Loucy (cell line): Measurements from ENCODE around the gene IL10RB.

Source experiments
- H2AFZ ChIP-seq: fragments of 200-600 bp; sonication (generic); 2 replicates; pipeline ENCODE4 v1.6.0; 2016; ENCODE audit warnings: antibody characterized with exemption, mild to moderate bottlenecking, low read length, moderate library complexity
- H3F3A ChIP-seq: fragments of 200-600 bp; 2 replicates; pipeline ENCODE4 v1.6.0; 2016; ENCODE audit warnings: antibody characterized with exemption, low read depth, mild to moderate bottlenecking
- H3K27me3 ChIP-seq: fragments of 200-600 bp; sonication (generic); 2 replicates; pipeline ENCODE4 v1.6.1; 2014; ENCODE audit warnings: low read length, mild to moderate bottlenecking; ENCODE audit not compliant: insufficient read depth, poor library complexity, severe bottlenecking
- H3K36me3 ChIP-seq: fragments of 200-600 bp; sonication (generic); 2 replicates; pipeline ENCODE4 v1.6.1; 2016; ENCODE audit warnings: low read length; ENCODE audit not compliant: insufficient read depth
- H3K4me1 ChIP-seq: fragments of 200-600 bp; sonication (generic); 2 replicates; pipeline ENCODE4 v1.5.1; 2014; ENCODE audit warnings: low read length, mild to moderate bottlenecking; ENCODE audit not compliant: insufficient read depth, poor library complexity, severe bottlenecking
- H3K4me2 ChIP-seq: fragments of 200-600 bp; sonication (generic); 2 replicates; pipeline ENCODE4 v1.6.0; 2014; ENCODE audit warnings: antibody characterized with exemption, low read length, low read depth, mild to moderate bottlenecking; ENCODE audit not compliant: poor library complexity, severe bottlenecking
- H3K4me3 ChIP-seq: fragments of 200-600 bp; sonication (generic); 2 replicates; pipeline ENCODE4 v1.5.1; 2014; ENCODE audit warnings: low read length, mild to moderate bottlenecking, mixed read lengths; ENCODE audit not compliant: poor library complexity, severe bottlenecking
- H3K79me2 ChIP-seq: fragments of 200-600 bp; sonication (generic); 2 replicates; pipeline ENCODE4 v1.6.1; 2014; ENCODE audit warnings: low read length; ENCODE audit not compliant: insufficient read depth
- H3K9ac ChIP-seq: fragments of 200-600 bp; sonication (generic); 2 replicates; pipeline ENCODE4 v1.6.0; 2014; ENCODE audit warnings: mild to moderate bottlenecking, low read depth, low read length, moderate library complexity; ENCODE audit not compliant: poor library complexity, severe bottlenecking
- H3K9me2 ChIP-seq: fragments of 200-600 bp; sonication (generic); replicated peaks from 2 replicates; pipeline ENCODE4 v1.6.1; 2016; ENCODE audit warnings: low read depth, low read length, mixed read lengths
- H3K9me3 ChIP-seq: fragments of 200-600 bp; sonication (generic); 2 replicates; pipeline ENCODE4 v1.6.1; 2014; ENCODE audit warnings: mild to moderate bottlenecking, antibody characterized with exemption, low read length, low read depth; ENCODE audit not compliant: insufficient read depth
- H4K20me1 ChIP-seq: fragments of 200-600 bp; sonication (generic); 2 replicates; pipeline ENCODE4 v1.6.0; 2014; ENCODE audit warnings: antibody characterized with exemption, low read length, mild to moderate bottlenecking; ENCODE audit not compliant: insufficient read depth, poor library complexity, severe bottlenecking
- CTCF ChIP-seq: fragments of 200-600 bp; sonication (generic); conservative IDR thresholded peaks from 2 replicates; pipeline ENCODE4 v1.5.1; 2014; ENCODE audit warnings: mild to moderate bottlenecking, antibody characterized with exemption, low read length
- EZH2phosphoT487 ChIP-seq: fragments of 200-600 bp; IDR thresholded peaks from 2 replicates; pipeline ENCODE4 v1.6.1; 2018; ENCODE audit warnings: antibody characterized with exemption, mild to moderate bottlenecking, moderate library complexity, borderline replicate concordance

The IL10RB gene

GRCh38 chr21:33266789-33267135 is 595 bp downstream of the IL10RB start:
- H3K9ac ChIP-seq, result peak overlapping the region; percentile 63
- peak overlapping the region; percentile 69 for H3K4me3 ChIP-seq
- no peaks in the 10 kb centered on the region for H3K9me3 ChIP-seq
- peaks cover 10% of the 10 kb centered on the region for H3K4me1 ChIP-seq
- H4K20me1 ChIP-seq, result peaks cover 10% of the 10 kb centered on the region
- peaks cover 51% of the 10 kb centered on the region for H3K36me3 ChIP-seq
- peak overlapping the region; percentile 66 for H3K4me2 ChIP-seq
- no peaks in the 10 kb centered on the region for H3K9me2 ChIP-seq
- no peak overlapping the region for H2AFZ ChIP-seq
- TF ChIP-seq CTCF, result no peak
- TF ChIP-seq EZH2phosphoT487, result no peak
- H3K27me3 ChIP-seq, result no peaks in the 10 kb centered on the region
- peaks cover 36% of the 10 kb centered on the region for H3K79me2 ChIP-seq
- 0 out of 2 replicates have a peak, but pooled peaks cover 6% of the 10 kb centered on the region for H3F3A ChIP-seq

GRCh38 chr21:33267250-33267649 is 1.1 kb downstream of the IL10RB start:
- H4K20me1 ChIP-seq, result peaks cover 10% of the 10 kb centered on the region
- no peak overlapping the region for H2AFZ ChIP-seq
- H3K4me2 ChIP-seq, result peak overlapping the region; percentile 66
- H3F3A ChIP-seq, result 0 out of 2 replicates have a peak, but pooled peaks cover 6% of the 10 kb centered on the region
- TF ChIP-seq CTCF (no peak), EZH2phosphoT487 (no peak)
- H3K9me2 ChIP-seq, result no peaks in the 10 kb centered on the region
- peaks cover 10% of the 10 kb centered on the region for H3K4me1 ChIP-seq
- H3K79me2 ChIP-seq, result peaks cover 35% of the 10 kb centered on the region
- peaks cover 47% of the 10 kb centered on the region for H3K36me3 ChIP-seq
- peak overlapping the region; percentile 63 for H3K9ac ChIP-seq
- peak overlapping the region; percentile 69 for H3K4me3 ChIP-seq
- no peaks in the 10 kb centered on the region for H3K27me3 ChIP-seq
- no peaks in the 10 kb centered on the region for H3K9me3 ChIP-seq

GRCh38 chr21:33268393-33268736 is 2.2 kb downstream of the IL10RB start:
- Histone ChIP-seq H2AFZ (no peak overlapping the region), H3K9me3 (no peaks in the 10 kb centered on the region), H3K4me1 (peaks cover 14% of the 10 kb centered on the region), H3F3A (0 out of 2 replicates have a peak, but pooled peaks cover 6% of the 10 kb centered on the region), H3K4me2 (no peak overlapping the region), H3K4me3 (no peak overlapping the region), H3K27me3 (no peaks in the 10 kb centered on the region), H3K79me2 (peaks cover 24% of the 10 kb centered on the region; the same call in 1 of the 2 replicates), H4K20me1 (peaks cover 10% of the 10 kb centered on the region), H3K36me3 (peaks cover 36% of the 10 kb centered on the region), H3K9me2 (no peaks in the 10 kb centered on the region), H3K9ac (no peak overlapping the region)
- TF ChIP-seq EZH2phosphoT487, result no peak
- no peak for TF ChIP-seq CTCF
